IMR-90 (cell line): Measurements from ENCODE around the gene KAZN. TPM values are rescaled to one million over a fixed set of nuclear protein-coding genes. Genes with fewer than 3 reads are reported as not detected.

Source experiments
- ATAC-seq: fragments of 200-7000 bp; cut with Tn5 transposase; 2 replicates; pipeline ENCODE4 v1.9.1; 2020; ENCODE audit warnings: low read depth, mild to moderate bottlenecking, moderate library complexity
- BruUV-seq: library from RNA; stranded (reverse); fragments of 400-500 nt; replicated peaks from 2 replicates; lab custom pipeline; 2021; lab: Mats Ljungman, UMichigan
- CTCF ChIA-PET: fragments of 300-600 bp; formaldehyde crosslinking; extraction: SDS; loops from one replicate; lab custom pipeline; 2021; ENCODE audit warnings: antibody characterized with exemption; lab: Yijun Ruan, JAX
- POLR2A ChIA-PET: fragments of 300-600 bp; sonication (Branson Sonifier 250); formaldehyde crosslinking; loops from one replicate; lab custom pipeline; 2022; ENCODE audit warnings: antibody characterized with exemption; ENCODE audit not compliant: unreplicated experiment; lab: Charles Lee
- DNase-seq: peaks from one replicate; pipeline ENCODE4 v3.0.0; 2013
- H2AFZ ChIP-seq: replicated peaks from 2 replicates; pipeline ENCODE3; 2013; ENCODE audit warnings: low read length, mild to moderate bottlenecking; ENCODE audit not compliant: poor library complexity
- H2AK5ac ChIP-seq: 2 replicates; pipeline ENCODE4 v1.6.1; 2013; ENCODE audit warnings: low read depth, low read length, inconsistent platforms
- H2AK9ac ChIP-seq: replicated peaks from 2 replicates; pipeline ENCODE3; 2013; ENCODE audit warnings: mild to moderate bottlenecking, low read depth, low read length, moderate library complexity; ENCODE audit not compliant: poor library complexity
- H2BK120ac ChIP-seq: 2 replicates; pipeline ENCODE4 v1.6.1; 2013; ENCODE audit warnings: low read depth, low read length, inconsistent platforms
- H2BK15ac ChIP-seq: 3 replicates; pipeline ENCODE4 v1.6.1; 2013; ENCODE audit warnings: low read depth, low read length, inconsistent platforms
- H2BK20ac ChIP-seq: 2 replicates; pipeline ENCODE4 v1.6.1; 2013; ENCODE audit warnings: low read depth, mild to moderate bottlenecking, inconsistent platforms, low read length, moderate library complexity
- H2BK5ac ChIP-seq: 2 replicates; pipeline ENCODE4 v1.6.1; 2013; ENCODE audit warnings: mild to moderate bottlenecking, low read depth, low read length, inconsistent platforms; ENCODE audit not compliant: poor library complexity, severe bottlenecking
- H3K14ac ChIP-seq: replicated peaks from 2 replicates; pipeline ENCODE4 v1.6.1; 2013; ENCODE audit warnings: low read depth, low read length, inconsistent platforms
- H3K18ac ChIP-seq: 2 replicates; pipeline ENCODE4 v1.6.1; 2013; ENCODE audit warnings: low read depth, low read length, control low read depth
- H3K23ac ChIP-seq: 2 replicates; pipeline ENCODE4 v1.6.1; 2013; ENCODE audit warnings: low read depth, low read length, inconsistent platforms
- H3K27ac ChIP-seq: 2 replicates; pipeline ENCODE4 v1.5.1; 2013; ENCODE audit warnings: mild to moderate bottlenecking, control low read depth, low read length; ENCODE audit not compliant: insufficient read depth
- H3K27me3 ChIP-seq: 2 replicates; pipeline ENCODE4 v1.6.1; 2013; ENCODE audit warnings: low read length; ENCODE audit not compliant: control insufficient read depth, insufficient read depth
- H3K36me3 ChIP-seq: 2 replicates; pipeline ENCODE4 v1.6.1; 2013; ENCODE audit warnings: low read length, mixed read lengths; ENCODE audit not compliant: control insufficient read depth, insufficient read depth
- H3K4ac ChIP-seq: 2 replicates; pipeline ENCODE4 v1.6.1; 2013; ENCODE audit warnings: low read depth, low read length, inconsistent platforms
- H3K4me1 ChIP-seq: 2 replicates; pipeline ENCODE4 v1.6.1; 2013; ENCODE audit warnings: low read length, mixed read lengths; ENCODE audit not compliant: control insufficient read depth, insufficient read depth
- H3K4me2 ChIP-seq: 2 replicates; pipeline ENCODE4 v1.6.1; 2013; ENCODE audit warnings: low read depth, mild to moderate bottlenecking, control low read depth, low read length, moderate library complexity
- H3K4me3 ChIP-seq: 2 replicates; pipeline ENCODE4 v1.5.1; 2013; ENCODE audit warnings: low read depth, mild to moderate bottlenecking, control low read depth, low read length, moderate library complexity; ENCODE audit not compliant: insufficient read depth
- H3K56ac ChIP-seq: 2 replicates; pipeline ENCODE4 v1.6.1; 2013; ENCODE audit warnings: low read length, inconsistent platforms; ENCODE audit not compliant: insufficient read depth; ENCODE audit errors: extremely low read depth
- H3K79me1 ChIP-seq, 2 experiments: 2 replicates each; pipeline ENCODE4 v1.6.1; 2013; ENCODE audit warnings: low read length in 2 of 2, inconsistent platforms in 1 of 2, low read depth in 1 of 2
- H3K9ac ChIP-seq: 2 replicates; pipeline ENCODE4 v1.6.1; 2013; ENCODE audit warnings: low read depth, low read length, control low read depth
- H3K9me1 ChIP-seq: 2 replicates; pipeline ENCODE4 v1.6.1; 2013; ENCODE audit warnings: low read length, inconsistent platforms; ENCODE audit not compliant: insufficient read depth
- H3K9me3 ChIP-seq: 2 replicates; pipeline ENCODE4 v1.6.1; 2013; ENCODE audit warnings: low read length; ENCODE audit not compliant: control insufficient read depth, insufficient read depth
- H4K20me1 ChIP-seq: 2 replicates; pipeline ENCODE4 v1.6.1; 2013; ENCODE audit warnings: low read length, inconsistent platforms; ENCODE audit not compliant: insufficient read depth
- H4K5ac ChIP-seq: 2 replicates; pipeline ENCODE4 v1.6.1; 2013; ENCODE audit warnings: mild to moderate bottlenecking, low read depth, low read length, control low read depth
- H4K8ac ChIP-seq, 2 experiments: 2 replicates each; pipeline ENCODE4 v1.6.1; 2013; ENCODE audit warnings: low read depth in 2 of 2, low read length in 2 of 2, control low read depth in 1 of 2, inconsistent platforms in 1 of 2
- H4K91ac ChIP-seq: 2 replicates; pipeline ENCODE4 v1.6.1; 2013; ENCODE audit warnings: low read depth, low read length, inconsistent platforms; ENCODE audit not compliant: insufficient read depth
- CHD1 ChIP-seq: IDR thresholded peaks from 2 replicates; pipeline ENCODE4 v1.6.1; 2012; ENCODE audit warnings: low read depth, low read length, improper control_type of control experiment
- NFE2L2 ChIP-seq: fragments of 150-350 bp; IDR thresholded peaks from 2 replicates; pipeline ENCODE4 v1.6.1; 2016; ENCODE audit warnings: low read depth, mild to moderate bottlenecking, low read length
- WGBS, 2 experiments: methylation state at CpG; one replicate each; pipeline versions ENCODE4 v1.1.5 to v1.1.7; 2013; ENCODE audit warnings: missing lambda C conversion rate in 2 of 2; ENCODE audit not compliant: insufficient read length in 1 of 2; ENCODE audit errors: extremely low coverage in 2 of 2; 5-methylcytosine and 5-hydroxymethylcytosine counted together
- dilution Hi-C: fragments of 300-500 bp; cut with HindIII; formaldehyde crosslinking; loops from one replicate; pipeline ENCODE4 v1.14.3; 2018; ENCODE audit warnings: low sequenced_read_pairs; ENCODE audit not compliant: unreplicated experiment
- in situ Hi-C: fragments of 300-500 bp; cut with MboI; formaldehyde crosslinking; loops from 3 replicates; pipeline ENCODE4 v1.14.3; 2019; ENCODE audit warnings: low sequenced_read_pairs, inconsistent platforms, mixed read lengths
- intact Hi-C: fragments of 100-400 bp; cut with micrococcal nuclease; formaldehyde crosslinking; loops from 2 replicates; pipeline ENCODE4 v1.10.0; 2022
- polyA plus RNA-seq, 3 experiments: library from polyadenylated mRNA; depleted of rRNA; stranded (reverse); fragments of >200 nt; gene quantifications; 2 replicates each; pipeline ENCODE4 v1.2.3, GENCODE V29; 2012; ENCODE audit warnings: low replicate concordance in 1 of 3
- total RNA-seq: library from RNA; depleted of rRNA; stranded (reverse); fragments of >200 nt; gene quantifications from 2 replicates; pipeline ENCODE4 v1.2.3, GENCODE V29; 2012

Gene KAZN
- total and polyA plus RNA-seq, 2 of the 4 experiments (the other 2 are of a cell fraction): 5.2 to 10.5 TPM

DNA sequence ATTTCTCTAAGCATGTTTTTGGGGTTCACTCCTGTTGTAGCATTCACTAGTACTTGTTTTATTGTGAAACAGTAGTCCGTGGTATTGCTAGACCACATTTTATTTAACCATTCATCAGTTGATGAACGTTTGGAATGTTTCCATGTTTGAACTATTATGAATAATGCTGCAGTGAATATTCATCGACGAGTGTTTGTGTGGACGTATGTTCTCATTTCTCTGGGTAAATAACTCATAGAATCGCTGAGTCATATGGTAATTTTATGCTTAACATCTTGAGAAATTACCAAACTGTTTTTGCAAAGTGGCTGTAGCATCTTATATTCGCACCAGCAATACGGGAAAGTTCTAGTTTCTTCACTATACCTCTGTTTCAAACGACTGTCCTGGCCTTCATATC is 28.0 kb upstream of the KAZN start:
- Histone ChIP-seq H3K27me3 (no peaks in the 10 kb centered on the region), H4K20me1 (no peaks in the 10 kb centered on the region), H3K9me3 (peaks cover 6% of the 10 kb centered on the region), H3K4me3 (no peak overlapping the region), H3K36me3 (no peaks in the 10 kb centered on the region), H3K14ac (no peak overlapping the region), H2AFZ (no peak overlapping the region), H3K4me1 (no peaks in the 10 kb centered on the region; the same call in 1 of the 2 replicates), H3K4me2 (no peak overlapping the region), H3K79me1 (no peaks in the 10 kb centered on the region), H3K9ac (no peak overlapping the region), H2AK5ac (no peak overlapping the region), H2BK120ac (no peak overlapping the region), H2BK20ac (no peak overlapping the region), H3K27ac (no peak overlapping the region), H2AK9ac (no peak overlapping the region), H4K91ac (no peak overlapping the region), H2BK5ac (no peak overlapping the region), H3K9me1 (no peaks in the 10 kb centered on the region), H3K18ac (no peak overlapping the region), H3K4ac (no peak overlapping the region), H2BK15ac (no peak overlapping the region), H3K56ac (no peak overlapping the region), H4K5ac (no peak overlapping the region), H4K8ac (no peak overlapping the region), H3K23ac (no peak overlapping the region)
- intact Hi-C loops (loop anchor here (10.0 kb wide), 1 partner anchor 474 kb away; no protein-coding TSS in a partner anchor), in situ Hi-C loops (no loop called here), dilution Hi-C loops (no loop called here)
- peak; percentile 55 for TF ChIP-seq NFE2L2
- TF ChIP-seq CHD1: no peak
- DNase-seq (peak; percentile 23), ATAC-seq (peak; percentile 24; the same call in 1 of the 2 replicates)
- POLR2A ChIA-PET: no interaction called here
- 32% methylated on average over 6 of the region's 9 CpGs; no CpG with 5 or more reads in 1 of the 2 experiments for WGBS, 2 experiments
- no TSS peak for BruUV-seq
- CTCF ChIA-PET: no interaction called here
